NCI-H128 (cell line): Measurements from ENCODE around the gene RPH3AL.

ENCODE experiments used
- DNase-seq: peaks from one replicate; lab custom pipeline; 2025; ENCODE audit not compliant: unreplicated experiment; lab: John Stamatoyannopoulos, UW

Gene RPH3AL

GRCh38 chr17:353838-354234 is 1.2 kb upstream of the RPH3AL start:
- DNase-seq: no peak

- DNase-seq: peak; percentile 11
Observed at GRCh38 chr17:353213-353837, 718 bp upstream of the RPH3AL start.

GRCh38 chr17:351875-352420 is 659 bp downstream of the RPH3AL start:
- no peak for DNase-seq

- DNase-seq: no peak
Observed at GRCh38 chr17:351449-351738, 1.2 kb downstream of the RPH3AL start.

- no peak for DNase-seq
Observed at GRCh38 chr17:350706-351448, 1.7 kb downstream of the RPH3AL start.

- DNase-seq: no peak
Observed at GRCh38 chr17:349666-350065, 2.9 kb downstream of the RPH3AL start.

GRCh38 chr17:348692-349425 is 3.7 kb downstream of the RPH3AL start:
- no peak for DNase-seq

- DNase-seq: no peak
Observed at GRCh38 chr17:348012-348411, 4.6 kb downstream of the RPH3AL start.

GRCh38 chr17:347309-347899 is 5.2 kb downstream of the RPH3AL start:
- no peak for DNase-seq

GRCh38 chr17:345992-346785 is 6.4 kb downstream of the RPH3AL start:
- DNase-seq: no peak

- no peak for DNase-seq
Observed at GRCh38 chr17:345261-345660, 7.3 kb downstream of the RPH3AL start.

- no peak for DNase-seq
Observed at GRCh38 chr17:343875-344752, 8.5 kb downstream of the RPH3AL start.

- no peak for DNase-seq
Observed at GRCh38 chr17:343211-343610, 9.4 kb downstream of the RPH3AL start.

- no peak for DNase-seq
Observed at GRCh38 chr17:340074-340473, 12.5 kb downstream of the RPH3AL start.

GRCh38 chr17:339193-340061 is 13.2 kb downstream of the RPH3AL start:
- DNase-seq: peak; percentile 67

- no peak for DNase-seq
Observed at GRCh38 chr17:338442-339192, 14.0 kb downstream of the RPH3AL start.

GRCh38 chr17:337866-338265 is 14.7 kb downstream of the RPH3AL start:
- DNase-seq: peak; percentile 38

- DNase-seq: no peak
Observed at GRCh38 chr17:337453-337852, 15.2 kb downstream of the RPH3AL start.
